Left hindlimb (tissue), 1 donor: ENCODE measurements around the gene GSX2.
"Not testable (repeated sequence)": the region's sequence is repeated elsewhere in the genome, so short reads cannot be mapped to it uniquely, and the experiment has no call there.

ENCODE experiments used
- DNase-seq: peaks from one replicate; pipeline ENCODE4 v3.0.0-alpha.2; 2018

The GSX2 gene

DNA sequence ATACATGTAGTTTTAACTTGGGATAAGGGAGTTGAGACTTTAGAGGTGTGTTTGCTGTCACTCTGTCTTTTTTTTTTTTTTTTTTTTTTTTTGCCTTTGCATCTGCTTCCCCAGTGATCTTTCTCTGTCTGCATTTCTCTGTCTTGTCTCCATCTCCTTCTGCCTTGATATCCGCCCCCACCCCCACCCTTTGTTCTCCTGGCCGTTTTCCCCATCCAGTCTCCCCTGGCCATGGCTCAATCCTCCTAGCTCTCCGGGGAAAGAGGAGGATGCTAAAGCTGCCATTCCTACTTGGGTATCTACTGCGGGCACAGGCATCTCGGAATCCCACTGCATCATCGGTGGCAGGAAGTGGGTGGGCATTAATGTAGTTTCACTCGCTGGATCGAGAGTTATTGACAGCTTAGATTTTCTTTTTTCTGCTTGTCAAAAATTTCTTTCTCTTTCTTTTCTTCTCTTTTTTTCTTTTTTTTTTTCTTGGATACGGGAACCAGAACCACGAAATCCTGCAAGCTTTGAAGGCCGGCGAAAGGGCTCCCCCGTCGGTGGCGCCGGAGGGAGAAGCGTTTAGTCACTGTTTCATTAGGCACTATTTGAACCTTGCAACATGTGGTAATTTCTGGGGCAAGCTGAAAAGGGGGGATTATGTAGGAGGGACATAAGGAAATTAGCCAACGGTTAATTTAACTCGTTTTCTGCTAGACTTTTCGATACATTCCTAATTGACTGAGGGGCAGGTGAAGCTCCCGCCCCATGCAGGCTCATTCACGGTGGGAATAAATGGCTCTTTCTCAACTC is 8.2 kb downstream of the GSX2 start:
- DNase-seq, result no peak

DNA sequence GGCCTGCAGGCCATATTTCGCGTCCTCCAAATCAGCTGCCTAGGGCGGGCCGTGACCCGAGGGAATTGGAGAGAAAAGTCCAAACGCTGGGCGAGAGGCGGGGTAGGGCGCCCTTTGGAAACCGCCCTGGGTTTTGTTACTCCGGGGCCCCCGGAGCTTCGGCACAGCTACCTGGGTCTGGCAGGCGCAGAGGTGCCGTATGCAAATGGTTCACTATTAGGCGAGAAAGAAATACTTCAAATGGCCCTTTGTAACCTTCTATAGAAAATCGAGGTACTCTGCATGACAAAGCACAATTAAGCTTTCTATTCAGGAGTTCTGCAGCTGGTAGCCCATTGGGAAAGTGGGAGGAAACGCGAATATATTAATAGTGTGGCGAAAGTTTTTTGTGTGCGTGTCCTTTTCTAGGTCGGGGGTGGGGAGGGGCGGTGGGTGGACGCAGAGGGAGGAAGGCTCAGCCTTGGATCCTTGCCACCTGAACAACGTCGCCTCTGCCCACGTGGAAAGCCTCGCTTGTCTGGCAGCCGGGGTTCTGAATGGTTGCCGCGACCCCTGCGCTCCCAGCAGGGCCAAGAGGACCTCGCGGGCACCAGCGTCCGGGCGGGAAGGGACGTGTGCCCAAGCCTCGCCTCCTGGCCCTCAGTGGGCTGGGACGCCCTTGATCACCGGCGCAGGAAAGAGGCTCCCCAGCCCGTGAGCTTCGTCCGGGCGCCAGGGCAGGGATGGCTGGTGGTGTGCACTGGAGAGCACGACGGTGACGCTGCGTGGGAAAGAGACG is 9.5 kb downstream of the GSX2 start:
- DNase-seq, result no peak

DNA sequence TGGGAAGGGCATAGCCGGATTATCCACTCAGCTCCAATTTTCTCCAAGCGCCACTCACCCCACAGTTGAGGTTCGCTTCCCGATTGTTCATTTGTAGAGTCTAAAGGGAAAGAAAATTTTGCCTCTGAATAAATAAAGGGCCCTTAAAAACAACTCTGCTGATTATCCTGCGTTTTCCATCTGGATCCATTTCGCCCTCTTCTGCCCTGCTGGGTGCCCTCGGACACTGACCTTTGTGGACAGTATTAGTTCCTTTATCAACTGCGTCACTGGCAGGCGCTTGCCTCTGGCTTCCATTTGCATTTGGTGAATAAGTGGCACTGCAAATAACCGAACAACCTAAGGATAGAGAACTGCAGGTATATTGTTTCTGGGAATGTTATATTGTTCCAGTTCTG is 10.1 kb downstream of the GSX2 start:
- DNase-seq, result no peak

DNA sequence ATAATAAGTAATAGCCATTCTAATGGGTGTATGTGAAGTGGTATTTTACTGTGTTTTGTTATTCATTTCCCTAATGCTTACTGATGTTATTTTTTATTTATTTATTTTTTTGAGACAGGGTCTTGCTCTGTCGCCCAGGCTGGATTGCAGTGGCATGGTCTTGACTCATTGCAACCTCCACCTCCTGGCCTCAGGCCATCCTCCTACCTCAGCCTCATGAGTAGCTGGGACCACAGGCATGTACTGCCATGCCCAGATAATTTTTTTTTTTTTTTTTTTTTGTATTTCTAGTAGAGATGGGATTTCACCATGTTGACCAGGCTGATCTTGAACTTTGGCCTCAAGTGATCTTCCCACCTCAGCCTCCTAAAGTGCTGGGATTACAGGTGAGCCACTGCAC is 13.2 kb downstream of the GSX2 start:
- DNase-seq, result not testable (repeated sequence)

DNA sequence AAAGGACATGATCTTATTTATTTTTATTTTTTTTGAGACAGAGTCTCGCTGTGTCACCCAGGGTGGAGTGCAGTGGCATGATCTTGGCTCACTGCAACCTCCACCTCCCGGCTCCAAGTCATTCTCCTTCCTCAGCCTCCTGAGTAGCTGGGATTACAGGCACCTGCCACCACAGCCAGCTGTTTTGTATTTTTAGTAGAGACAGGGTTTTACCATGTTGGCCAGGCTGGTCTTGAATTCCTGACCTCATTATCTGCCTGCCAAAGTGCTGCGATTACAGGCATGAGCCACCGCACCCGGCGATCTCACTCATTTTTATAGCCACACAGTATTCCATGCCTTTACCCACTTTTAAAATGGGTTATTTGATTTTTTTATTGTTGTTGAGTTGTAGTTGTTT is 16.3 kb downstream of the GSX2 start:
- not testable (repeated sequence) for DNase-seq

DNA sequence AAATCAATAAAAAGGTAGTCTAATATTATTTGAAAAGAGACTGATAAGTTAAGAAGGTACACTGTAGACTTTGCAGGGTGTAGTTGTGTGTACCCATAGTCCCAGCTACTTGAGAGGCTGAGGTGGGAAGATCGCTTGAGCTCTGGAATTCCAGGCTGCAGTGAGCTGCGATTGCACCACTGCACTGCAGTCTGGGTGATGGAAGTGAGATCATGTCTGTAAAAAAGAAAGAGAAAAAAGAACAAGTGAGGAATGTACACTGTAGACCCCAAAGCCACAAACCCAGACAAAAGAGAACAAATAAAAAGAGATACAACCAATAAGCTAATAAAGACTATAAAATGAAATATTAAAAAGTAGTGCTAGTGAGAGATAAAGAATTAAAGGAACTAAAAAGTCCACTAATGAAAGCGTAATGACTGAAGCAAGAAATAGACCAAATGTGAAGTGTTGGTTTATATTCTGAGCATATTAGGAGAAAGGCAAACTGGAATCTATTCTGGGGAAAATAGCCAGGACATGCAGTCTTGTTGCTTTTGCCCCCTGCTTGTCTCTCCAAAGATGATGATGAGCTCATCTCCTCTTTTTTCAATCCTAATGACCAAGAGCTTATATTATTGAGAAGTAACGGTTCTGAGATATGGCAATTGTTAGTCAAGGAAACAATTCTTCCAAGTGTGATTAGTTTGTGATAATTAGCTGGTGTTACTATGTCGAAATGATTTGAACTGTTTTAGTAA is 19.1 kb downstream of the GSX2 start:
- no peak for DNase-seq

DNA sequence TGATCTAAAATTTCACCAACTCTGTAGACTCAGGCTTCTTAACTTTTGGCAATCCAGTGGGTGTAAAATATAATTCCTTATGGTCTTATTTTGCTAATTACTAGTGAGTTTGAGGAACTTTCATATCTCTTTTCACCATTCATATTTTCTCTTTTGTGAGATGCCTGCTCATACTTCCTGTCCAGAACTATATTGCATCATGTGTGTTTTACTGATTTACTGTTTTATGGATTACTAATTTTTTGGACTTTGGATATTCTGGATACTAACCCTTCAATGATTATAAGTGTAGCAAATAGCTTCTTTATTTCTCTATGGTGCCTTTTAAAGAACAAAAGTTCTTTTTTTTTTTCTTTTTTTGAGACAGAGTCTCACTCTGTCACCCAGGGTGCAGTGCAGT is 20.6 kb downstream of the GSX2 start:
- DNase-seq, result no peak

DNA sequence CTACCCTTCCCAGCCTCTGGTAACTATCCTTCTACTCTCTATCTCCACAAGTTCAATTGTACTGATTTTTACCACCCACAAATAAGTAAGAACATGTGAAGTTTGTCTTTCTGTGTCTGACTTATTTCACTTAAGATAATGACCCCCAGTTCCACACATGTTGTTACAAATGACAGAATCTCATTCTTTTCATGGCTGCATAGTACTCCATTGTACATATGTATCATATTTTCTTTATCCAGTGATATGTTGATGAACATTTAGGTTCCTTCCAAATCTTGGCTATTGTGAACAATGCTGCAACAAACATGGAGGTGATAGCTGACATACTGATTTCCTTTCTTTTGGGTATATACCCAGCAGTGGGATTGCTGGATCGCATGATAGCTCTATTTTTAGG is 27.7 kb downstream of the GSX2 start:
- no peak for DNase-seq

DNA sequence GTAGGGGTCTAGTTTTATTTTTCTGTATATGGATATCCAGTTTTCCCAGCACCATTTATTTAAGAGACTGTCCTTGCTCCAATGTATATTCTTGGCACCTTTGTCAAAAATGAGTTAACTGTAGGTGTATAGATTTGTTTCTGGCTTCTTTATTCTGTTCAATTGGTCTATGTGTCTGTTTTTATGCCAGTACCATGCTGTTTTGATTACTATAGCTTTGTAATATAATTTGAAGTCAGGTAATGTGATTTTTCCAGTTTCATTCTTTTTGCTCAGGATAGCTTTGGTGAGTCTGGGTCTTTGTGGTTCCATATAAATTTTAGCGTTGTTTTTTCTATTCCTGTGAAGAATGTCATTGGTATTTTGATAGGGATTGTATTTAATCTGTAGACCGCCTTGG is 28.7 kb downstream of the GSX2 start:
- DNase-seq, result not testable (repeated sequence)

DNA sequence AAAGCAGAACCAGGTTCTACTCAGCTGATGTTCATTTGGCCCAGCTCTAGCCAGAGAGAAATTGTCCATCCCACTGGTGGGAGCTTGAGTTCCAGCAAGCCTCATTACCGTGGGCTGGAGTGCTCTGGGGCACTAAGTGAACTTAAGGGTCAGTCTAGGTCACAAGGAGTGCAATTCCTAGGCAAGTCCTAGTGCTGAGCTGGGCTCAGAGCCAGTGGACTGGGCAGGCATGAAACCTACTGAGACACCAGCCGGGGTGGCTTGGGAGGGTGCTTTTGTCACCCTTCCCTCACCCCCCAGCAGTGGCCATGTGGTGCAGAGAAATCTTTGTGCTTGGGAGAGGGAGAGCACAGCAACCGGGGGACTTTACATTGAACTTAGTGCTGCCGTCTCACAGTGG is 39.4 kb downstream of the GSX2 start:
- no peak for DNase-seq

DNA sequence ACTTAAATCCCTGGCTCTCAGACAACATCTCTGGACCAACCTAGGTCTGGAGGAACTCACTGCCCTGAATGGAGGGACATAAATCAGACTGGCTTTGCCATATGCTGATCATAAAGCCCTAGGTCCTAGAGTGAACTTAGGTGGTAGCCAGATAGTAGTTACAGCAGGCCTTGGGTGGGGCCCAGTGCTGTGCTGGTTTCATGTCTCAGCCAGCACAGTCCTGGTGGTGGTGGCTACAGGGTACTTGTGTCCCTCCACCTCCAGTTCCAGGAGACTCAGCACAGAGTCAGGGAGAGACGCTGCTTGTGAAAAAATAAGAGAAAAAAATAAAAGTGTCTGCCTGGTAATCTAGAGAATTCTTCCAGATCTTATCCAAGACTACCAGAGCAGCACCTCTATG is 40.3 kb downstream of the GSX2 start:
- DNase-seq, result no peak

DNA sequence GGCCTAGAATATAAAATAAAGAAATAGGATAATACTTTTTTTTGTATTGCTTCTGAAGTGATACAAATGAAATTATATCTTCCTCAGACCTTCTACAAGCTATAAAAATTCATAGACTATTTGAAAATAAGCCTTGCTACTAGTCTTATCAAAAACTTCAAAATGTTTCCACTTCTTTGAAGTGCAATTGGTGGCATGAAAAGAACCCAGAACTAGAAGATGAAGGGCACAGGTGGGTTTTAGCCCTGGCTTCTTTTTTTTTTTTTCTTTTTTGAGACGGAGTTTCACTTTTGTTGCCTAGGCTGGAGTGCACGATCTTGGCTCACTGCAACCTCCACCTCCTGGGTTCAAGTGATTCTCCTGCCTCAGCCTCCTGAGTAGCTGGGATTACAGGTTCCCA is 44.2 kb downstream of the GSX2 start:
- DNase-seq, result no peak

DNA sequence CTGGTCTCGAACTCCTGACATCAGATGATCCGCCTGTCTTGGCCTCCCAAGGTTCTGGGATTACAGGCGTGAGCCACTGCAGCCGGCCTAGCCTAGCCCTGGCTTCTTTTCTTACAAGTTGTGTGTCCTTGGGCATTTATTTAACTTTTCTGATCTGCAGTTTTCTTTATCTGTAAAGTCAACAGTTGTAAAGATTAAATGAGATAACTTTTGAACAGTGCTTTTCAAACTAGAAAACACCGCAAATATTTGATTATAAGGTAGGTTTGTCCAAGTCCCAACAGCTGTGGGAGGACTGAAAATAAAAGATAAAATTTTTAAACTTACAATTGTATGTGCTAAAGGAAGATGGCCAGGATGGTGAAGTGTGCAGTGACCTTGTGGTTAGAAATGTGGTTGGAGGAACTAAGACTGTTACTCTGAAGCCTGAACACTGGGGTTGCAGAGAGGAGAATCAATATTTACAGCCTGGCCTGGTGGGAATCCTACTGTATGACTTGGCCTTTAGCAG is 44.8 kb downstream of the GSX2 start:
- DNase-seq, result no peak

DNA sequence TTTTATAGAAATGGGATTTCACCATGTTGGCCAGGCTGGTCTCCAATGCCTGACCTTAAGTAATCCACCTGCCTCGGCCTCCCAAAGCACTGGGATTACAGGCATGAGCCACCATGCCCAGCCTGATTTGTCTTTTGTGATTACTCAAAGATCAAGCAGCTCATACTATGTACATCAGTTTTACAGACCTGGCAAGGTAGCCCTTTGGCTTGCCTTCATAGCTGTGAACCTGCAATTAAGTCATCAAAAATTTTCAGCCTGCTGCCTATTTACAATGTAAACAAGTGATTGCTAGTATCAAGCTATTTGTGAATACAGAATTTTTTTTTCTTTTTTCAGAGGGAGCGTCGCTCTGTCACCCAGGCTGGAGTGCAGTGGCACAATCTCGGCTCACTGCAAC is 46.2 kb downstream of the GSX2 start:
- no peak for DNase-seq

DNA sequence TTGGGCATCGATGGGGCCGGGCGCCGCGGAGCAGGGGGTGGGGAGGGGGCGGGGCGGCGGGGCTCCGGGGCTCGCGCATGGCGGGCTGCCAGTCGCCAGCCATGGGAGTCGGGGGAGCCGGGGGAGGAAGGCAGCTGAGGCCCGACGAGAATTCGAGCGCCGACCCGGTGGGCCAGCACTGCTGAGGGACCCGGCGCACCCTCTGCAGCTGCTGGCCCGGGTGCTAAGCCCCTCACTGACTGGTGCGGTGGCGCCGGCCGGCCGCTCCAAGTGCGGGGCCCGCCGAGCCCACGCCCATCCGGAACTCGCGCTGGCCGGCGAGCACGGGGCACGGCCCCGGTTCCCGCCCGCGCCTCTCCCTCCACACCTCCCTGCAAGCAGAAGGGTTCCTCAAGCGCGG is 49.4 kb downstream of the GSX2 start:
- no peak for DNase-seq
